Measurements from ENCODE around the gene GPR62. TPM values are rescaled to one million over a fixed set of nuclear protein-coding genes. Genes with fewer than 3 reads are reported as not detected.

The GPR62 gene, protein sequence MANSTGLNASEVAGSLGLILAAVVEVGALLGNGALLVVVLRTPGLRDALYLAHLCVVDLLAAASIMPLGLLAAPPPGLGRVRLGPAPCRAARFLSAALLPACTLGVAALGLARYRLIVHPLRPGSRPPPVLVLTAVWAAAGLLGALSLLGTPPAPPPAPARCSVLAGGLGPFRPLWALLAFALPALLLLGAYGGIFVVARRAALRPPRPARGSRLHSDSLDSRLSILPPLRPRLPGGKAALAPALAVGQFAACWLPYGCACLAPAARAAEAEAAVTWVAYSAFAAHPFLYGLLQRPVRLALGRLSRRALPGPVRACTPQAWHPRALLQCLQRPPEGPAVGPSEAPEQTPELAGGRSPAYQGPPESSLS
- total RNA-seq (not detected), polyA plus RNA-seq (under 1 TPM in 1 of 2 donors, not detected in 1; 0.08 TPM), total RNA-seq (not detected)

DNA sequence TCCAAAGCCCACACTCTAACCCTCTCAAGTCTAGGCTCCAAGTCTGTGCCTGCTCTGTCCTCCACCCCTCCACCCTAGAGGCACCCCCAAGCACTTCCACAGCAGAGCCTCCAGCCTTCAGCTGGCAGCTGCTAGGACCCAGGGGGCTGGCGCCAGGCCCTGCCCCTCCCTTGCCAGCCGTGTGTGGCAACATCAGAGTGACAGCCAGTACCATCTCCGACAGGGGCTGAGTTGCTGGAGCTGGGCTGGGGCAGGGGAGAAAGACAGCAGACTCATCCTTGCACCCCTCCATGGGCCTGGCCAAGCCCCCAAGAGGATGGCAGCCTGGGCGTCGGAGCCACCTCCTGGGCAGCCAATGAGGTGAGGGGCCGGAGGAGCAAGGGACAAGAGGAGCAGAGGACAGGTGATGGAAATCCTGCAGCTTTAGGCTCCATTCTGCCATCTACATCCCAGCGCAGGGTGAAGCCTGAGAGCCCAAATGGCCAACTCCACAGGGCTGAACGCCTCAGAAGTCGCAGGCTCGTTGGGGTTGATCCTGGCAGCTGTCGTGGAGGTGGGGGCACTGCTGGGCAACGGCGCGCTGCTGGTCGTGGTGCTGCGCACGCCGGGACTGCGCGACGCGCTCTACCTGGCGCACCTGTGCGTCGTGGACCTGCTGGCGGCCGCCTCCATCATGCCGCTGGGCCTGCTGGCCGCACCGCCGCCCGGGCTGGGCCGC, at the start of gene GPR62:
TSS of gene GPR62 (plus strand) at position 207 of the 718 bp plus-strand sequence. CDS start at position 479, 272 bp downstream.
- H3K27me3 ChIP-seq (ENCODE audit: control insufficient read depth in 2 of 2, insufficient read depth in 2 of 2, low read length in 2 of 2), result peaks cover 3 to 4% of the 10 kb centered on the region in 2 donors
- peaks cover 0 to 6% (median 4%) of the 10 kb centered on the region in 5 donors for H3K36me3 Mint-ChIP-seq
- ChIA-PET POLR2A (no interaction called here), CTCF (no interaction called here)
- intact Hi-C loops (cut with micrococcal nuclease), result no loop called here
- no peak for ATAC-seq
- no peak within 1 kb of the TSS for H3K27ac Mint-ChIP-seq
- H3K4me1 ChIP-seq (ENCODE audit: control insufficient read depth in 2 of 2, insufficient read depth in 2 of 2, low read length in 2 of 2), result peaks cover 0 to 7% of the 10 kb centered on the region in 2 donors
- H3K4me3 ChIP-seq (ENCODE audit: low read length), result peak within 1 kb of the TSS; percentile 44
- H3K4me3 Mint-ChIP-seq, result peak within 1 kb of the TSS; percentile 16 to 80 (median 58)
- no peaks in the 10 kb centered on the region for H3K9me3 Mint-ChIP-seq
- H3K27me3 Mint-ChIP-seq, result peaks cover 16 to 47% (median 21%) of the 10 kb centered on the region in 5 donors
- no peak within 1 kb of the TSS for H3K27ac ChIP-seq (ENCODE audit: low read depth, low read length)
- peaks cover 0 to 3% (median 0%) of the 10 kb centered on the region in 3 experiments for H3K36me3 ChIP-seq (ENCODE audit: control insufficient read depth in 2 of 3, insufficient read depth in 3 of 3, low read length in 3 of 3)
- peaks cover 0 to 6% (median 4%) of the 10 kb centered on the region in 7 donors for H3K4me1 Mint-ChIP-seq
- no peak for DNase-seq
- no peaks in the 10 kb centered on the region for H3K9me3 ChIP-seq (ENCODE audit: control insufficient read depth in 2 of 3, low read length in 3 of 3)

- peaks cover 0 to 7% (median 0%) of the 10 kb centered on the region in 3 experiments for H3K9me3 ChIP-seq (ENCODE audit: control insufficient read depth in 2 of 3, low read length in 3 of 3)
- H3K4me3 ChIP-seq (ENCODE audit: low read length), result no peak overlapping the region
- no peak for ATAC-seq
- H3K9me3 Mint-ChIP-seq, result peaks cover 0 to 49% (median 23%) of the 10 kb centered on the region in 11 donors
- H3K27ac Mint-ChIP-seq, result no peak overlapping the region
- peaks cover 0 to 23% (median 11%) of the 10 kb centered on the region in 5 donors for H3K36me3 Mint-ChIP-seq
- intact Hi-C loops (cut with micrococcal nuclease), result no loop called here
- no peaks in the 10 kb centered on the region for H3K36me3 ChIP-seq (ENCODE audit: control insufficient read depth in 2 of 3, insufficient read depth in 3 of 3, low read length in 3 of 3)
- no peak overlapping the region for H3K27ac ChIP-seq (ENCODE audit: low read depth, low read length)
- peaks cover 4 to 30% (median 21%) of the 10 kb centered on the region in 5 donors for H3K27me3 Mint-ChIP-seq
- POLR2A ChIA-PET, result no interaction called here
- no peak overlapping the region for H3K4me3 Mint-ChIP-seq
- H3K4me1 Mint-ChIP-seq, result no peaks in the 10 kb centered on the region
- CTCF ChIA-PET, result no interaction called here
- no peak for DNase-seq
- no peaks in the 10 kb centered on the region for H3K27me3 ChIP-seq (ENCODE audit: control insufficient read depth in 2 of 2, insufficient read depth in 2 of 2, low read length in 2 of 2)
- no peaks in the 10 kb centered on the region for H3K4me1 ChIP-seq (ENCODE audit: control insufficient read depth in 2 of 2, insufficient read depth in 2 of 2, low read length in 2 of 2)
Measured at GRCh38 chr3:51908026-51908425, 47.2 kb upstream of the GPR62 start.

DNA sequence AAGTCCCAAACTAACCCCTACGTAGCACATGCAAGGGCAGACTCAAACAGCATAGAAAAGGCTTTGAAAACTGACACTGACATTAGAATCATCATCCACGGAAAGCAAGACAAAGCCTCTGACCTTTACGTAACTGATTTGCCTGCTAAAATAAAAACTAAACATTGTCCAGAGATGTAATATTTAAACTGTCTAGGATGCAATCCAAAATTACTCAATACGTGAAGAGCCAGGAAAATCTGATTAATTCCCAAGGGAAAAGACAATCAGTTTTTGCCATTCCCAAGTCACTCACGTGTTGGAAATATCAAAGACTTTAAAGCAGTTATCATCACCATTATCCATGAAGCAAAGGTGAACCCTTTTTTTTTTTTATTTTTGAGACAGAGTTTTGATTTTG, 38.8 kb upstream of the GPR62 start:
- H3K4me3 ChIP-seq (ENCODE audit: low read length), result no peak overlapping the region
- ATAC-seq (no peak), DNase-seq (no peak)
- Mint-ChIP-seq H3K27me3 (peaks cover 0 to 22% (median 4%) of the 10 kb centered on the region in 5 donors), H3K4me1 (no peaks in the 10 kb centered on the region), H3K4me3 (no peak overlapping the region), H3K36me3 (no peaks in the 10 kb centered on the region), H3K27ac (no peak overlapping the region), H3K9me3 (peaks cover 0 to 2% (median 0%) of the 10 kb centered on the region in 11 donors)
- intact Hi-C loops (cut with micrococcal nuclease), result no loop called here
- no peaks in the 10 kb centered on the region for H3K27me3 ChIP-seq (ENCODE audit: control insufficient read depth in 2 of 2, insufficient read depth in 2 of 2, low read length in 2 of 2)
- ChIA-PET POLR2A (no interaction called here), CTCF (no interaction called here)
- H3K9me3 ChIP-seq (ENCODE audit: control insufficient read depth in 2 of 3, low read length in 3 of 3), result no peaks in the 10 kb centered on the region
- no peaks in the 10 kb centered on the region for H3K4me1 ChIP-seq (ENCODE audit: control insufficient read depth in 2 of 2, insufficient read depth in 2 of 2, low read length in 2 of 2)
- H3K36me3 ChIP-seq (ENCODE audit: control insufficient read depth in 2 of 3, insufficient read depth in 3 of 3, low read length in 3 of 3), result no peaks in the 10 kb centered on the region
- H3K27ac ChIP-seq (ENCODE audit: low read depth, low read length), result no peak overlapping the region

DNA sequence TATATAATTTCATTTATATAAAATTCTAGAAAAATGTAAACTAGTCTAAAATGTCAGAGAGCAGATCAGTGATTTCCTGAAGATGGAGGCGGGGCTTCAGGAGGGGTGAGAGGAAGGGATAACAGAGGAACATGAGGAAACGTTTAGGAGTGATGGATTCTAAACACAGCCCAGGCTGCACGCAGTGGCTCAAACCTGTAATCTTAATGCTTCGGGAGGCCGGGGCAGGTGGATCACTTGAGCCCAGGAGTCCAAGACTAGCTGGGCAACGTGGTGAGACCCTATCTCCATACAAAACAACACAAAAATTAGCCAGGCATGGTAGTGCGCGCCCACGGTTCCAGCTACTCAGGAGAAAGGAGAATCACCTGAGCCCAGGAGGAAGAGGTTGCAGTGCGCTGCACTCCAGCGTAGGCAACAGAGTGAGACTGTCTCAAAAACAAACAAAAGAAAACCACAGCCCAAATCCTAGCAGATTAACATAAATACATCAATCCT, 34.1 kb upstream of the GPR62 start:
- Mint-ChIP-seq H3K27ac (no peak overlapping the region), H3K36me3 (no peaks in the 10 kb centered on the region), H3K4me3 (no peak overlapping the region), H3K9me3 (peaks cover 0 to 2% (median 0%) of the 10 kb centered on the region in 11 donors), H3K27me3 (peaks cover 0 to 22% (median 7%) of the 10 kb centered on the region in 5 donors), H3K4me1 (no peaks in the 10 kb centered on the region)
- CTCF ChIA-PET, result interaction anchor here (0.6 kb wide), 1 partner anchor 1265 kb away, joined by 5 read pairs; no protein-coding TSS in a partner anchor
- Histone ChIP-seq H3K9me3 (ENCODE audit: control insufficient read depth in 2 of 3, low read length in 3 of 3) (no peaks in the 10 kb centered on the region), H3K36me3 (ENCODE audit: control insufficient read depth in 2 of 3, insufficient read depth in 3 of 3, low read length in 3 of 3) (no peaks in the 10 kb centered on the region), H3K4me3 (ENCODE audit: low read length) (no peak overlapping the region), H3K4me1 (ENCODE audit: control insufficient read depth in 2 of 2, insufficient read depth in 2 of 2, low read length in 2 of 2) (no peaks in the 10 kb centered on the region), H3K27ac (ENCODE audit: low read depth, low read length) (no peak overlapping the region), H3K27me3 (ENCODE audit: control insufficient read depth in 2 of 2, insufficient read depth in 2 of 2, low read length in 2 of 2) (no peaks in the 10 kb centered on the region)
- intact Hi-C loops (cut with micrococcal nuclease), result no loop called here
- no peak for DNase-seq
- no peak for ATAC-seq
- POLR2A ChIA-PET, result interaction anchor here (0.6 kb wide), 1 partner anchor 84 kb away, joined by 3 read pairs; no protein-coding TSS in a partner anchor

DNA sequence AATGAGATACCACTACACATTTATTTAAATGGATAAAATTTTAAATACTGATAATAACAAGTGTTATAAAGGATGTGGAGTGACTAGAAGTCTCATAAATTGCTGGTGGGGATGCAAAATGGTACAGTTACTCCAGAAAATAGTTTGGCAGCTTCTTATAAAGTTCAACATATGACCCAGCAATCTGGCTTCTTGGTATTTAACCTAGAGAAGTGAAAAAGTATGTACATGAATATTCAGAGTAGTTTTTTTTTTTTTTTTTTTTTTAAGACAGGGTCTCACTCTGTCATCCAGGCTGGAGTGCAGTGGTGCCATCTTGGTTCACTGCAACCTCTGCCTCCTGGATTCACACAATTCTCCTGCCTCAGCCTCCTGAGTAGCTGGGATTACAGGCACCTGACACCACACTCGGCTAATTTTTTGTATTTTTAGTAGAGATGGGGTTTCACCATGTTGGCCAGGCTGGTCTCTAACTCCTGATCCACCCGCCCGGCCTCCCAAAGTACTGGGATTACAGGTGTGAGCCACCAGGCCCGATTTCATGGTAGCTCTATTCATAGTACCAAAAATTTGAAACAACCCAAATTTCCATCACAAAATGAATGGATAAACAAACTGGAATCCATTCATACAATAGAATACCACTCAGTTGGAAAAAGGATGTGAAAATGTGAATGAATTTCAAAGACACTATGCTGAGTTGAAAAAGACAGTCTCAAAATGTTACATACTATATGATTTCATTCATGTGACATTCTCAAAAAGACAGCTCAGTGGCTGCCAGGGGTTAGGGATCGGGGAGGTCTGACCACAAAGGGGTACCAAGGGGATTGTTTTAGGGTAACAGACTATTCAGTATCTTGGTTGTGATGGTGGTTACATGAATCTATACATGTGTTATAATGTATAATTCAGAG, 27.9 kb upstream of the GPR62 start:
- no peak overlapping the region for H3K27ac ChIP-seq (ENCODE audit: low read depth, low read length)
- H3K4me3 Mint-ChIP-seq, result no peak overlapping the region
- H3K36me3 ChIP-seq (ENCODE audit: control insufficient read depth in 2 of 3, insufficient read depth in 3 of 3, low read length in 3 of 3), result peaks cover 0 to 3% (median 0%) of the 10 kb centered on the region in 3 experiments
- peaks cover 0 to 2% (median 0%) of the 10 kb centered on the region in 5 donors for H3K27me3 Mint-ChIP-seq
- no peaks in the 10 kb centered on the region for H3K27me3 ChIP-seq (ENCODE audit: control insufficient read depth in 2 of 2, insufficient read depth in 2 of 2, low read length in 2 of 2)
- no peak overlapping the region for H3K4me3 ChIP-seq (ENCODE audit: low read length)
- H3K9me3 ChIP-seq (ENCODE audit: control insufficient read depth in 2 of 3, low read length in 3 of 3), result no peaks in the 10 kb centered on the region
- no peak for DNase-seq
- no peaks in the 10 kb centered on the region for H3K4me1 ChIP-seq (ENCODE audit: control insufficient read depth in 2 of 2, insufficient read depth in 2 of 2, low read length in 2 of 2)
- ChIA-PET CTCF (interaction anchor here (0.6 kb wide), 1 partner anchor 1681 kb away, joined by 4 read pairs; no protein-coding TSS in a partner anchor), POLR2A (interaction anchor here (0.6 kb wide), 1 partner anchor 13 kb away, joined by 3 read pairs; no protein-coding TSS in a partner anchor)
- H3K36me3 Mint-ChIP-seq, result peaks cover 0 to 5% (median 0%) of the 10 kb centered on the region in 5 donors
- ATAC-seq, result no peak
- H3K27ac Mint-ChIP-seq, result no peak overlapping the region
- no peaks in the 10 kb centered on the region for H3K4me1 Mint-ChIP-seq
- H3K9me3 Mint-ChIP-seq, result no peaks in the 10 kb centered on the region
- intact Hi-C loops (cut with micrococcal nuclease), result no loop called here

DNA sequence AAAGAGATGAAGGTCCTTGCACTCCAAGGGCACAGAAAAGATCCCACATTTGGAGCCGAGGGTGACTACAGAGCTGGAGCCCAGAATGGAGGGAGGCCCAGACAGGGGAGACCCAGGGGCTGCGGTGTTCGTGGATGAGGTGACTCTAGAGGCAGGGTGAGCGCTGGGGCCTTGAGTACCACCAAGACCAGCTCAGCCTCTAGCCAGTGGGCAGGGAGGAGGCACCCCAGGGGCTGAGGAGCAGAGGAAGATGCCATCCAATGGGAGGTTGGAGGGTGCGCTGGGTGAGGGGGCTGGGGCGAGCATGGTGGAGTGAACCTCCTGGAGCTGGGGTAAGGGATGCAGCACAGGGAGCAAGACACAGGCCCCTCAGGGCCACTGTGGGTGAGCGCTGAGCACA, 26.7 kb upstream of the GPR62 start:
- intact Hi-C loops (cut with micrococcal nuclease), result no loop called here
- ChIA-PET POLR2A (no interaction called here), CTCF (no interaction called here)
- H3K4me3 ChIP-seq (ENCODE audit: low read length), result no peak overlapping the region
- Mint-ChIP-seq H3K9me3 (no peaks in the 10 kb centered on the region), H3K36me3 (peaks cover 0 to 10% (median 2%) of the 10 kb centered on the region in 5 donors), H3K27me3 (no peaks in the 10 kb centered on the region), H3K4me1 (no peaks in the 10 kb centered on the region), H3K4me3 (no peak overlapping the region), H3K27ac (no peak overlapping the region)
- H3K36me3 ChIP-seq (ENCODE audit: control insufficient read depth in 2 of 3, insufficient read depth in 3 of 3, low read length in 3 of 3), result peaks cover 0 to 13% (median under 1%) of the 10 kb centered on the region in 3 experiments
- no peak for ATAC-seq
- H3K27me3 ChIP-seq (ENCODE audit: control insufficient read depth in 2 of 2, insufficient read depth in 2 of 2, low read length in 2 of 2), result no peaks in the 10 kb centered on the region
- no peaks in the 10 kb centered on the region for H3K4me1 ChIP-seq (ENCODE audit: control insufficient read depth in 2 of 2, insufficient read depth in 2 of 2, low read length in 2 of 2)
- H3K27ac ChIP-seq (ENCODE audit: low read depth, low read length), result no peak overlapping the region
- DNase-seq, result no peak
- no peaks in the 10 kb centered on the region for H3K9me3 ChIP-seq (ENCODE audit: control insufficient read depth in 2 of 3, low read length in 3 of 3)
